H1 (cell line): ENCODE measurements around the gene SMARCD2.

Experiments
- CEBPB ChIP-seq: IDR thresholded peaks from 2 replicates; pipeline ENCODE4 v1.6.1; 2012; ENCODE audit warnings: low read depth, low read length
- CTCF ChIP-seq, 3 experiments: IDR thresholded peaks; 1 replicate in 2 of 3; 2 replicates in 1 of 3; pipeline versions ENCODE4 v1.5.1 to v1.6.1; 2011; ENCODE audit warnings: low read length in 3 of 3, mild to moderate bottlenecking in 3 of 3, inconsistent platforms in 2 of 3, low read depth in 1 of 3, moderate library complexity in 1 of 3; ENCODE audit not compliant: insufficient read depth in 1 of 3; ENCODE audit errors: control extremely low read depth in 1 of 3
- TF ChIP-seq, protein P1 (sequence below): IDR thresholded peaks from 2 replicates; pipeline ENCODE4 v1.6.1; 2011; ENCODE audit warnings: low read depth, mild to moderate bottlenecking, low read length; ENCODE audit not compliant: insufficient read depth

DNA sequence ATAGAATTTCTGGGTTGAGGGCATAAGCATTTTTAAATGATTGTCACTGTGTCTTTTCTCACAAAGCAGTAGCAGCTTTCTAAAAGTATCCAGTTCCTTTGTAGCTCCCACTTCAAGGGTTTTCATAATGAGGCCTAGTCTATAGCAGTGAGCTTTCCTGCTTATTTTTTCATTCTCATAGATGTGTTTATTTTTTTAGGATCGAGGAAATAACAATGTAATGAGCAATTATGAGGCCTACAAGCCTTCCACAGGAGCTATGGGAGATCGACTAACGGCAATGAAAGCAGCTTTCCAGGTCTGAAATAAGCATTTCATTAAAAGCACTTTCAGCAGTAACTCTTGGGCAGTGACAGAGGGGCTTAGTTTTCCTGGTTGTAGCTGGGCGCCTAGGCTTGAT, 25.8 kb downstream of the SMARCD2 start:
- TF ChIP-seq, protein P1, sequence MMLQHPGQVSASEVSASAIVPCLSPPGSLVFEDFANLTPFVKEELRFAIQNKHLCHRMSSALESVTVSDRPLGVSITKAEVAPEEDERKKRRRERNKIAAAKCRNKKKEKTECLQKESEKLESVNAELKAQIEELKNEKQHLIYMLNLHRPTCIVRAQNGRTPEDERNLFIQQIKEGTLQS, result no peak
- TF ChIP-seq CTCF (IDR thresholded peaks at IDR 0.05; ENCODE audit: control extremely low read depth in 1 of 3, insufficient read depth in 1 of 3, low read depth in 1 of 3, low read length in 3 of 3) (no peak), CEBPB (no peak)
